ENCODE data around the gene BAIAP2. TPM values are rescaled to one million over a fixed set of nuclear protein-coding genes. Genes with fewer than 3 reads are reported as not detected.

The BAIAP2 gene
- total RNA-seq, 1 donor from 2014 or later, result 5.5 TPM

GRCh38 chr17:81032641-81033480 is 2.1 kb upstream of the BAIAP2 start:
- DNase-seq, result no peak
- peaks cover 47% of the 10 kb centered on the region for H3K27me3 Mint-ChIP-seq
- peak overlapping the region; percentile 26 for H3K27ac Mint-ChIP-seq
- H3K9me3 Mint-ChIP-seq, result no peaks in the 10 kb centered on the region
- intact Hi-C loops (cut with micrococcal nuclease), result no loop called here
- H3K4me1 Mint-ChIP-seq, result peaks cover 9% of the 10 kb centered on the region
- no peaks in the 10 kb centered on the region for H3K36me3 Mint-ChIP-seq (ENCODE audit: low read depth)
- H3K4me3 Mint-ChIP-seq, result peak overlapping the region; percentile 74

- H3K4me1 Mint-ChIP-seq, result peaks cover 9% of the 10 kb centered on the region
- no peaks in the 10 kb centered on the region for H3K36me3 Mint-ChIP-seq (ENCODE audit: low read depth)
- no peak for DNase-seq
- H3K9me3 Mint-ChIP-seq, result no peaks in the 10 kb centered on the region
- intact Hi-C loops (cut with micrococcal nuclease), result no loop called here
- peak overlapping the region; percentile 74 for H3K4me3 Mint-ChIP-seq
- H3K27ac Mint-ChIP-seq, result peak overlapping the region; percentile 26
- peaks cover 47% of the 10 kb centered on the region for H3K27me3 Mint-ChIP-seq
These were observed 1.3 kb upstream of the BAIAP2 start for GRCh38 chr17:81033535-81034167.

GRCh38 chr17:81034168-81034777 is 678 bp upstream of the BAIAP2 start:
- peaks cover 9% of the 10 kb centered on the region for H3K4me1 Mint-ChIP-seq
- no peak for DNase-seq
- peak overlapping the region; percentile 85 for H3K4me3 Mint-ChIP-seq
- no peaks in the 10 kb centered on the region for H3K36me3 Mint-ChIP-seq (ENCODE audit: low read depth)
- peaks cover 42% of the 10 kb centered on the region for H3K27me3 Mint-ChIP-seq
- H3K9me3 Mint-ChIP-seq, result no peaks in the 10 kb centered on the region
- no peak overlapping the region for H3K27ac Mint-ChIP-seq
- intact Hi-C loops (cut with micrococcal nuclease), result no loop called here

- Mint-ChIP-seq H3K27ac (peak overlapping the region; percentile 54), H3K27me3 (peaks cover 42% of the 10 kb centered on the region), H3K4me3 (peak overlapping the region; percentile 82), H3K9me3 (no peaks in the 10 kb centered on the region), H3K4me1 (peaks cover 9% of the 10 kb centered on the region), H3K36me3 (ENCODE audit: low read depth) (no peaks in the 10 kb centered on the region)
- peak; percentile 78 for DNase-seq
- intact Hi-C loops (cut with micrococcal nuclease), result no loop called here
These were observed 708 bp downstream of the BAIAP2 start for GRCh38 chr17:81035521-81036196.

- intact Hi-C loops (cut with micrococcal nuclease), result no loop called here
- Mint-ChIP-seq H3K4me1 (peaks cover 9% of the 10 kb centered on the region), H3K36me3 (ENCODE audit: low read depth) (no peaks in the 10 kb centered on the region), H3K27ac (peak overlapping the region; percentile 35), H3K9me3 (no peaks in the 10 kb centered on the region), H3K27me3 (peaks cover 41% of the 10 kb centered on the region), H3K4me3 (peak overlapping the region; percentile 82)
- DNase-seq, result peak; percentile 68
These were observed 1.4 kb downstream of the BAIAP2 start for GRCh38 chr17:81036197-81036941.

- H3K4me1 Mint-ChIP-seq, result peaks cover 9% of the 10 kb centered on the region
- peak overlapping the region; percentile 11 for H3K4me3 Mint-ChIP-seq
- no peak overlapping the region for H3K27ac Mint-ChIP-seq
- H3K36me3 Mint-ChIP-seq (ENCODE audit: low read depth), result no peaks in the 10 kb centered on the region
- intact Hi-C loops (cut with micrococcal nuclease), result no loop called here
- H3K27me3 Mint-ChIP-seq, result peaks cover 39% of the 10 kb centered on the region
- H3K9me3 Mint-ChIP-seq, result no peaks in the 10 kb centered on the region
- no peak for DNase-seq
These were observed 2.3 kb downstream of the BAIAP2 start for GRCh38 chr17:81037026-81037797.

GRCh38 chr17:81037798-81038733 is 3.1 kb downstream of the BAIAP2 start:
- Mint-ChIP-seq H3K4me3 (no peak overlapping the region), H3K36me3 (ENCODE audit: low read depth) (no peaks in the 10 kb centered on the region), H3K27me3 (peaks cover 35% of the 10 kb centered on the region), H3K4me1 (peaks cover 9% of the 10 kb centered on the region), H3K27ac (no peak overlapping the region), H3K9me3 (no peaks in the 10 kb centered on the region)
- no peak for DNase-seq
- intact Hi-C loops (cut with micrococcal nuclease), result no loop called here

- no peak for DNase-seq
- H3K4me1 Mint-ChIP-seq, result peaks cover 4% of the 10 kb centered on the region
- H3K36me3 Mint-ChIP-seq (ENCODE audit: low read depth), result no peaks in the 10 kb centered on the region
- peaks cover 25% of the 10 kb centered on the region for H3K27me3 Mint-ChIP-seq
- H3K27ac Mint-ChIP-seq, result no peak overlapping the region
- intact Hi-C loops (cut with micrococcal nuclease), result no loop called here
- H3K4me3 Mint-ChIP-seq, result no peak overlapping the region
- H3K9me3 Mint-ChIP-seq, result no peaks in the 10 kb centered on the region
These were observed 4.1 kb downstream of the BAIAP2 start for GRCh38 chr17:81039096-81039495.

GRCh38 chr17:81039854-81040758 is 5.2 kb downstream of the BAIAP2 start:
- Mint-ChIP-seq H3K36me3 (ENCODE audit: low read depth) (no peaks in the 10 kb centered on the region), H3K4me1 (peaks cover 4% of the 10 kb centered on the region), H3K4me3 (no peak overlapping the region), H3K27ac (no peak overlapping the region), H3K27me3 (peaks cover 21% of the 10 kb centered on the region), H3K9me3 (no peaks in the 10 kb centered on the region)
- no peak for DNase-seq
- intact Hi-C loops (cut with micrococcal nuclease), result no loop called here

GRCh38 chr17:81040791-81041337 is 5.9 kb downstream of the BAIAP2 start:
- no peaks in the 10 kb centered on the region for H3K9me3 Mint-ChIP-seq
- H3K4me3 Mint-ChIP-seq, result no peak overlapping the region
- H3K27me3 Mint-ChIP-seq, result peaks cover 18% of the 10 kb centered on the region
- no peak for DNase-seq
- no peak overlapping the region for H3K27ac Mint-ChIP-seq
- H3K4me1 Mint-ChIP-seq, result peaks cover 2% of the 10 kb centered on the region
- intact Hi-C loops (cut with micrococcal nuclease), result no loop called here
- H3K36me3 Mint-ChIP-seq (ENCODE audit: low read depth), result no peaks in the 10 kb centered on the region

- H3K9me3 Mint-ChIP-seq, result no peaks in the 10 kb centered on the region
- H3K4me3 Mint-ChIP-seq, result no peak overlapping the region
- no peaks in the 10 kb centered on the region for H3K4me1 Mint-ChIP-seq
- H3K36me3 Mint-ChIP-seq (ENCODE audit: low read depth), result no peaks in the 10 kb centered on the region
- intact Hi-C loops (cut with micrococcal nuclease), result no loop called here
- no peak overlapping the region for H3K27ac Mint-ChIP-seq
- no peak for DNase-seq
- peaks cover 3% of the 10 kb centered on the region for H3K27me3 Mint-ChIP-seq
These were observed 7.7 kb downstream of the BAIAP2 start for GRCh38 chr17:81042606-81043005.
